ENCODE data around the gene UGT1A9. TPM values are rescaled to one million over a fixed set of nuclear protein-coding genes. Genes with fewer than 3 reads are reported as not detected.

UGT1A9 gene
- total RNA-seq, 2 donors from 2014 or later = not detected

GRCh38 chr2:233801357-233802131 is 129.8 kb downstream of the UGT1A9 start:
- Histone ChIP-seq H3K9me3 (no peaks in the 10 kb centered on the region), H3K4me3 (no peak overlapping the region), H3K4me1 (no peaks in the 10 kb centered on the region), H3K36me3 (replicated peaks in 1 of 2; ENCODE audit: insufficient read depth in 1 of 2, low read depth in 2 of 2) (no peaks in the 10 kb centered on the region), H3K27ac (no peak overlapping the region), H3K27me3 (no peaks in the 10 kb centered on the region)
- WGBS, 2 donors = 55 to 68% methylated on average over 8 to 9 of the region's 9 CpGs
- TF ChIP-seq POLR2A (IDR thresholded peaks at IDR 0.05) = no peak
- TF ChIP-seq, protein P1, sequence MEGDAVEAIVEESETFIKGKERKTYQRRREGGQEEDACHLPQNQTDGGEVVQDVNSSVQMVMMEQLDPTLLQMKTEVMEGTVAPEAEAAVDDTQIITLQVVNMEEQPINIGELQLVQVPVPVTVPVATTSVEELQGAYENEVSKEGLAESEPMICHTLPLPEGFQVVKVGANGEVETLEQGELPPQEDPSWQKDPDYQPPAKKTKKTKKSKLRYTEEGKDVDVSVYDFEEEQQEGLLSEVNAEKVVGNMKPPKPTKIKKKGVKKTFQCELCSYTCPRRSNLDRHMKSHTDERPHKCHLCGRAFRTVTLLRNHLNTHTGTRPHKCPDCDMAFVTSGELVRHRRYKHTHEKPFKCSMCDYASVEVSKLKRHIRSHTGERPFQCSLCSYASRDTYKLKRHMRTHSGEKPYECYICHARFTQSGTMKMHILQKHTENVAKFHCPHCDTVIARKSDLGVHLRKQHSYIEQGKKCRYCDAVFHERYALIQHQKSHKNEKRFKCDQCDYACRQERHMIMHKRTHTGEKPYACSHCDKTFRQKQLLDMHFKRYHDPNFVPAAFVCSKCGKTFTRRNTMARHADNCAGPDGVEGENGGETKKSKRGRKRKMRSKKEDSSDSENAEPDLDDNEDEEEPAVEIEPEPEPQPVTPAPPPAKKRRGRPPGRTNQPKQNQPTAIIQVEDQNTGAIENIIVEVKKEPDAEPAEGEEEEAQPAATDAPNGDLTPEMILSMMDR (IDR thresholded peaks at IDR 0.05) = no peak
- DNase-seq (no peak), ATAC-seq (no peak)
- intact Hi-C loops (cut with DNase I) = no loop called here

GRCh38 chr2:233802132-233802815 is 130.6 kb downstream of the UGT1A9 start:
- no peak overlapping the region for H3K4me3 ChIP-seq
- H3K27ac ChIP-seq = no peak overlapping the region
- H3K27me3 ChIP-seq = no peaks in the 10 kb centered on the region
- intact Hi-C loops (cut with DNase I) = no loop called here
- H3K36me3 ChIP-seq (replicated peaks in 1 of 2; ENCODE audit: insufficient read depth in 1 of 2, low read depth in 2 of 2) = no peaks in the 10 kb centered on the region
- ATAC-seq = no peak
- no peaks in the 10 kb centered on the region for H3K9me3 ChIP-seq
- TF ChIP-seq, protein P1 (IDR thresholded peaks at IDR 0.05) = no peak
- no peak for TF ChIP-seq POLR2A (IDR thresholded peaks at IDR 0.05)
- H3K4me1 ChIP-seq = no peaks in the 10 kb centered on the region
- WGBS, 2 donors = 33 to 52% methylated on average over 1 to 3 of the region's 3 CpGs
- no peak for DNase-seq

DNA sequence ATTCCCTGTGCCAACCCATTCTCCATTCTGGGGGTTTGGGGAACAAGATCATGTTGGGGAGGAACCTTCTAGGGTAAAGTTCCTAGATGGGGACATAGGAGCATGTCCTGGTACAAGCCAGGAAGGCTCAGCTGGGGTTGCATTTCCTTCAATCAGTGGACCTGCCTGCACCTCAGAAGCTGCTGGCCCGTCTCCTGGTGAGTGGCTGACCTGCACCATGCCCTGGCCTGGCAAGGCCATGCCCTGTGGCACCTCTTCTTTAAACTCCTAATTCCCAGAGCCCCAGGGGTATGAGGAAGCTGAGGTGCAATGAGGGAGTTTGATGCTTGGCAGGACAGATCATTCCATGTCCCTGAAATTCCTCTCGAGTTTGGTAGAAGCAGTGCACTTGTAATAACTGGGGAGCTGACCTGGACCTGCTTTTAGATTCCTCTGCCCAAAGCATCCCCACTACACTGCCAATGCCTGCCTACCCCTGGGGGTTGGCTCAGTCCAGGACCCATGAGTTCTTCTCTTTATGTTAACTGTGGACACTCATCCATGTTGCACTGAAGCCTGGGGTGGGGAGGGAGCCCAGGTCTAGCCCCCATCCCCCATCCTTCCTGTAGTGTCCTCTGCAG is 131.7 kb downstream of the UGT1A9 start:
- Histone ChIP-seq H3K4me1 (no peaks in the 10 kb centered on the region), H3K36me3 (replicated peaks in 1 of 2; ENCODE audit: insufficient read depth in 1 of 2, low read depth in 2 of 2) (no peaks in the 10 kb centered on the region), H3K27ac (no peak overlapping the region), H3K27me3 (no peaks in the 10 kb centered on the region), H3K9me3 (no peaks in the 10 kb centered on the region), H3K4me3 (no peak overlapping the region)
- 44 to 67% methylated on average over 1 to 2 of the region's 2 CpGs for WGBS, 2 donors
- TF ChIP-seq POLR2A (IDR thresholded peaks at IDR 0.05) = no peak
- TF ChIP-seq, protein P1 (IDR thresholded peaks at IDR 0.05) = no peak
- DNase-seq (no peak), ATAC-seq (no peak)
- intact Hi-C loops (cut with DNase I) = no loop called here

GRCh38 chr2:233803994-233804393 is 132.3 kb downstream of the UGT1A9 start:
- no peak for DNase-seq
- H3K4me1 ChIP-seq = no peaks in the 10 kb centered on the region
- TF ChIP-seq, protein P1 (IDR thresholded peaks at IDR 0.05) = no peak
- TF ChIP-seq POLR2A (IDR thresholded peaks at IDR 0.05) = no peak
- ATAC-seq = no peak
- no peaks in the 10 kb centered on the region for H3K36me3 ChIP-seq (replicated peaks in 1 of 2; ENCODE audit: insufficient read depth in 1 of 2, low read depth in 2 of 2)
- no peak overlapping the region for H3K4me3 ChIP-seq
- H3K27ac ChIP-seq = no peak overlapping the region
- intact Hi-C loops (cut with DNase I) = no loop called here
- no peaks in the 10 kb centered on the region for H3K9me3 ChIP-seq
- WGBS, 2 donors = 35 to 56% methylated on average over 5 to 8 of the region's 8 CpGs
- no peaks in the 10 kb centered on the region for H3K27me3 ChIP-seq
